D721Med (cell line): Measurements from ENCODE around the gene CMIP.

ENCODE experiments used
- DNase-seq: peaks from one replicate; pipeline ENCODE4 v3.0.0; 2011; ENCODE audit warnings: low spot score; ENCODE audit not compliant: insufficient read length
- FAIRE-seq: peaks from 2 replicates; lab custom pipeline; 2011; peaks lifted over from hg19 to GRCh38; lab: Jason Lieb, UNC
- CTCF ChIP-seq: IDR thresholded peaks from 2 replicates; pipeline ENCODE4 v1.5.1; 2012; ENCODE audit warnings: mild to moderate bottlenecking, control low read depth; ENCODE audit not compliant: insufficient read depth; ENCODE audit errors: missing control alignments

Gene CMIP

GRCh38 chr16:81491541-81492188 lies 47.1 kb downstream of the CMIP start:
- TF ChIP-seq CTCF: no peak
- no peak for DNase-seq
- FAIRE-seq: no peak

- no peak for FAIRE-seq
- DNase-seq: no peak
- no peak for TF ChIP-seq CTCF
These were observed 47.7 kb downstream of the CMIP start for GRCh38 chr16:81492311-81492761.

- FAIRE-seq: no peak
- TF ChIP-seq CTCF: no peak
- DNase-seq: no peak
These were observed 48.6 kb downstream of the CMIP start for GRCh38 chr16:81492965-81493754.

GRCh38 chr16:81493755-81494433 lies 49.3 kb downstream of the CMIP start:
- no peak for DNase-seq
- no peak for TF ChIP-seq CTCF
- FAIRE-seq: no peak

GRCh38 chr16:81494434-81494806 lies 49.8 kb downstream of the CMIP start:
- FAIRE-seq (no peak), DNase-seq (no peak)
- no peak for TF ChIP-seq CTCF

GRCh38 chr16:81494888-81495287 lies 50.3 kb downstream of the CMIP start:
- no peak for DNase-seq
- no peak for FAIRE-seq
- no peak for TF ChIP-seq CTCF
